GM12872 (cell line): Measurements from ENCODE around the gene USHBP1.

Source experiments
- TF ChIP-seq, protein P1 (sequence below): IDR thresholded peaks from 3 replicates; pipeline ENCODE4 v1.5.1; 2011; ENCODE audit warnings: low read depth, mild to moderate bottlenecking, low read length, moderate library complexity; ENCODE audit not compliant: insufficient read depth

Gene USHBP1

DNA sequence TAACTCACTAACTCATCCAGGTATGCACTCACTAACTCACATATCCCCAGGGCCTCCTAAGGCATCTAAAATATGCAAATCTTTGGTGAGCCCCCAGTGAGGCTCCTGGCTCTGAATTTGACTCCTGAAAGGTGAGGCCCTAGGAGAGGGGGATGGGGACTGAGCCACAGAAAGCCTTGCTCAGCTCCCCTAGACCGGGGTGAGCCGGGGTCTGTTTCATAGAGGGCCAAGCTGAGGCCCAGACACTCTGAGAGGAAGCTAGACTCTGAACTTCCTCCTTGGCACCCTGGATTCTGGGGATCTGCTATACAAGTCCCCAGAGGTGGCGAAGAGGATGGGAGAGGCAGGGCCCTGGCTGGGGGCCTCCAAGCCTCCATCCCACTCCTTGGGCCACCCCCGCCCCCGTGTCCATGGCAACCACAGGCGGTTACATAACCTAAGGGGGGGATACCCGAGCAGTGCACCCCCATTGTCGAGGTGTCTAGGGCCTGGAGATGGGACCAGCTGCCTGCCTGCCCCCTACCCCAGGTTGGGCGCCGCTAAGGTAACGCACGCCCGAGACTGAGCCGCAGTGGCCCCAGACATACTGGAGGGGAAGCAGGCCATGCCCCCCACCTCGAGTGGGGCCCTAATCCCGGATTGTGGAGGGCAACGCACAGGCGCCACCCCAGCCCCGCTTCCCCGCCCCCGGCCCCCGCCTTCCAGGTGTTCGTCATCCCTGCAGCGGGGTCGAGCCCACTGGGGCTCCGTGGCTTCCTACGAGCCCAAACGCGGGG is 38.0 kb upstream of the USHBP1 start:
- TF ChIP-seq, protein P1, sequence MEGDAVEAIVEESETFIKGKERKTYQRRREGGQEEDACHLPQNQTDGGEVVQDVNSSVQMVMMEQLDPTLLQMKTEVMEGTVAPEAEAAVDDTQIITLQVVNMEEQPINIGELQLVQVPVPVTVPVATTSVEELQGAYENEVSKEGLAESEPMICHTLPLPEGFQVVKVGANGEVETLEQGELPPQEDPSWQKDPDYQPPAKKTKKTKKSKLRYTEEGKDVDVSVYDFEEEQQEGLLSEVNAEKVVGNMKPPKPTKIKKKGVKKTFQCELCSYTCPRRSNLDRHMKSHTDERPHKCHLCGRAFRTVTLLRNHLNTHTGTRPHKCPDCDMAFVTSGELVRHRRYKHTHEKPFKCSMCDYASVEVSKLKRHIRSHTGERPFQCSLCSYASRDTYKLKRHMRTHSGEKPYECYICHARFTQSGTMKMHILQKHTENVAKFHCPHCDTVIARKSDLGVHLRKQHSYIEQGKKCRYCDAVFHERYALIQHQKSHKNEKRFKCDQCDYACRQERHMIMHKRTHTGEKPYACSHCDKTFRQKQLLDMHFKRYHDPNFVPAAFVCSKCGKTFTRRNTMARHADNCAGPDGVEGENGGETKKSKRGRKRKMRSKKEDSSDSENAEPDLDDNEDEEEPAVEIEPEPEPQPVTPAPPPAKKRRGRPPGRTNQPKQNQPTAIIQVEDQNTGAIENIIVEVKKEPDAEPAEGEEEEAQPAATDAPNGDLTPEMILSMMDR: no peak

DNA sequence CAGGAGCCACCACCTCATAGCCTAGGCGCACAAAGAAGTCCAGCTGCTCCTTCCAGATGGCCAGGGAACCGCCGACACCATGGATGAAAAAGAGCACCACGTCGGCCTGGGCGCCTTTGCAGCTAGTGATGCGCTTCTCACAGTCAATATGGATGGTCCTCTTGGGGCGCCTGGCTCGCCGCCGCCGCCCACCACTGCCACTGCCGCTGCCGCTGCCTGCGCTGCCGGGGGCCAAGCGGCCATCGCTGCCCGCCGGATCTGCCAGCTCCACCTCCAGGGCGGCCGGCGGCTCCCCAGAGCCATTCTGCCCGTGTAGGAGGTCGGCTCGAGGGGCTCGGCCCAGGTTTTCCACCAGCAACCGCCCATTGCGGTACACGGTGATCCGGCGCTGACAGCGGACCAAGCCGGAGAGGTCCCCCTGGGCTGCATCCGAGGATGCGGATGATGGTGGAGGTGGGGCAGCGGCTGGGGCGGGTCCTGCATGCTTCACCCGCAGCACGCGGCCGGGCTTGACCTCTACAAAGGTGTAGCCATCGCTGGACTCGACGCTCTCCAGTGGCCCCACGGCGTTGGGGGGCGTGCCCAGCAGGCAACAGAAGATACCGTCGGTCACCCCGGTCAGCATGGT is 36.6 kb upstream of the USHBP1 start:
- TF ChIP-seq, protein P1: no peak

DNA sequence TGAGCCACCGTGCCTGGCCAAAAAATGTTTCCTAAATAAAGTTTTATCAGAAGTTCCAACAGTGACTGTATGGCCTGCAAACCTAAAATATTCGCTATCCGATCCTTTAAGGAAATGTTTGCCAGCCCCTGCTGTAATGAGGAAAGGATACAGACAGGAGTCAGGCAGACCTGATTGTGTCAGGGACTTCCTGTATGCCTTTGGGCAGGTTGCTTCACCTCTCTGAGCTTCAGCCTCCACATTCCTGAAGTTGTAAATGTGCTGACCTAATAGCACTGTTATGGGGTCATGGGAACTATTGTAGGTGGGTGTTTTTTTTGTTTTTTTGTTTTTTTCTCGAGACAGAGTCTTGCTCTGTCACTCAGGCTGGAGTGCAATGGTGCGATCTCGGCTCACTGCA is 32.4 kb upstream of the USHBP1 start:
- TF ChIP-seq, protein P1: no peak

DNA sequence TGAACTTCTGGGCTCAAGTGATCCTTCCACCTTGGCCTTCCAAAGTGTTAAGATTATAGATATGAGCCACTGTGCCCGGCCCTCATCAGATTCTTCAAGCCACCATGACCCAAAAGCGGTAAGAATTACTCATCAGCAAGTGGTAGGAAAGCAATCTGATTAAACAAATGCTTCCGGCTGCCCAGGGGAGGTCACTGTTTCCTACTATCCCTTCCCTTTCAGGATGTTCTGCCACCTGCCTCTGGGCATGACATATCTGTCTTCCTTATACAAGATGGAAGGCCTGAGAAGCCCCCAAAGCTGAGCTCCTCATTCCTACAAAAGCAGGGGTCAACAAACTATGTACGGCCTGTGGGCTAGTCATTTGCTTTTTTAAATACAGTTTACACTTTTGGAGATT is 31.7 kb upstream of the USHBP1 start:
- TF ChIP-seq, protein P1: no peak

DNA sequence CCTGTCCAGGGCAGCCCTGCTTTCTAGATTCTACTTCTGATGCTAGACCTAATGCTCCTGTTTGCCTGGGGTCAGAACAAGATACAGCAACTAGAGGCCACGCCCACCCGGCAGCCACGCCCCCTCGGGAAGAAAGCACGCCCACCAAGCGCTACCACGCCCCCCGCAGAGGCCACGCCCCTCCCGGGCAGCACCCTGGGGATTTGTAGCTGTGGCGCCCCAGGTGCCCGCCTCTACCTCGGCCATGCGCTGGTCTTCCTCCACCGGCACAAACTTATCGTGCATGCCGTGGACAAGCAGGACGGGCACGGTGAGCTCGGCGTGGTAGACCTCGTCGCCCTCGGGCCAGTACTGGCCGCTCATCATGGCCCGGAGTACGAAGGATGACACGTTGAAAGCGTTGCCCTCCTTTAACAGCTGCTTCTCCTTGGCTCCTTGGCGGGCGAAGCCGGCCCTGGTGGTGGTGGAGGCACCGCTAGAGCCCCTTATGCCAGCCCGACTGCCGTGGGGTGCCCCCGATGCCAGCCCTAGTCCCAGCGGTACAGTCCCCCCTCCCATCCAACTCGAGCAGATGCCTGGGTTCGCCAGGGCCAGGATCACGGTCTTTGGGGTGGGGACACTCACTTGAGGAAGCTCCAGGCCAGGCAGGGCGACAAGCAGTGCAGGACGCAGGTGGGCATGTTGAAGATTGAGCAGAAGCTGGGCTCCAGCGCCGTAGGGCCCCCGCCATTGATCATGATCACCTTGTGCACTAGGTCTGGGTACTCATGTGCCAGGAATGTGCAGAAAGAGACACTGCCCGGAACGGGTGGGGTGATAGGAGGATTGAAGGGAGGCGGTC is 29.7 kb upstream of the USHBP1 start:
- TF ChIP-seq, protein P1: no peak

DNA sequence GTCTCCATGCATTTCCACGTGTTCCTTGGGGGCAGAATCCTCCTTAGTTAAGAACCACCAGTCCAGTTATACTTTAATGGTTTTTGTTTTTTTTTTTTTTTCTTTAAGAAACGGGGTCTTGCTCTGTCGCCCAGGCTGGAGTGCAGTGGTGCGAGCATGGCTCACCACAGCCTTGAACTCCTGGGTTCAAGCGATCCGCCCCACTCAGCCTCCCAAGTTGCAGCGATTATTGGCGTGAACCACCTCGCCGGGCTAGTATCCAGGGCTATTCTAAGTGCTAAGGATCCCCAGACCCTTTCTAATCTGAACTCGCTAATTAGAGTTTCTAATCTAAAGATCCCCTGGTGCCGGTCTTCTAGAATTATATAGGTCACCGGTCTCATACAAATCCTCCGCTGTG is 29.1 kb upstream of the USHBP1 start:
- TF ChIP-seq, protein P1: no peak

DNA sequence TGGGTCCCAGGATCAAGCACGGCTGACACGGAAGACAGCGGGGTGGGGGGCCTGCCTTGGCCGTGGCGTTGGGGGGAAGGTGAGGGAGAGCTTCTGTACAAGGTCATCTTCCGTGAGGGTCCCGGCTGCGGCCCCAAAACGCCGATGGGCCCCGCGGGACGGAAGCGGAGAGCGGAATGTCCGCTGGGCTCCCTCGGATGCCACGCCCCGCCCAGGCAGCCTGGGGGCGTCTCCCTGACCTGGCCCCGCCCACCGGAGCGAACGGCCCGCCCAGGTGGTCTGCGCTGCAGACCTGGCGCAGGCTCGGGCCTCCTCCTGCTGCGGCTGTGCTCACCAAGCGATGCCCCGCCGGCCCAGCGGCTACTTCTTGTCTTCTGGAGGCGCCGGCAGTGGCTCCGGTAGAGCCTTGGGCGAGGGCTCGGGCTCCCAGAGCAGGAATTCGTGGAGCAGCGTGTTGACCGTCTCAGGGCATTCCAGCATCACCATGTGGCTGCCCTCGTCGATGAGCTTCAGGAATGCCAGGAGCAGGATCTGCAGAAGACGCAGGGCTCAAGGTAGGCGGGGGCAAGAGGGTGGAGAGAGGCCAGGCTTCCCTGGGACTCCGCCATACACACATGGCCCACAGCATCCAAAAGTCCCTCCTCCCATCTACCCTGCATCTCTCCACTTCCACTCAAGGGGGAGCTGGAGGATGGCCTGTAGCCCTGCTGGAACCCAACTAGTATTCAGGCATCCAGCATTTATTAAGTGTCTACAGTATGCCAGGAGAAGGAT is 27.9 kb upstream of the USHBP1 start:
- TF ChIP-seq, protein P1: peak; percentile 80
